Lower leg skin (tissue), 3 donors: ENCODE results near the gene BAG2.

Experiments
- POLR2A ChIP-seq, 2 donors: fragments of 450-650 bp; IDR thresholded peaks; one replicate each; pipeline ENCODE4 v1.6.1; 2016 to 2017; ENCODE audit warnings: antibody characterized with exemption in 2 of 2, mild to moderate bottlenecking in 1 of 2, moderate library complexity in 1 of 2
- TF ChIP-seq, protein P1 (sequence below), 3 donors: fragments of 450-650 bp; IDR thresholded peaks; one replicate each; pipeline ENCODE4 v1.5.1; 2016; ENCODE audit warnings: antibody characterized with exemption in 3 of 3, mild to moderate bottlenecking in 3 of 3, moderate library complexity in 2 of 3

DNA sequence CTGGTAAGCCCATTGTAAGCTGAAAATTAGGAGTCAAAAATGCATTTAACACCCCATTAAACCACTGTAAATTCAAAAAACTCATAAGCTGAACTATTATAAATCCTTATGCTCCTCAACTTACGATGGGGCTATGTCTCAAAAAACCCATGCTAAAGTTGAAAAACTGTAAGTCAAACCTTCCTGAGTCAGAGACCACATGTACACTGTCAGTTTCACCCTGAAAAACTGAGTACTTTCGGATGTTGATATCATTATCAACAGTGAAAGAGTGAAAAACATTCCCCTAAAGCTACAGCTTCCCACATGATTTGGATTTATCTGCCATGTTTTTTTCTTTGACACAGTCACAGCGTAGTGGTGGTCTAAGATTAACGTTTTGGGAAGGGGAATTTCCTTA is 35.7 kb downstream of the BAG2 start:
- TF ChIP-seq, protein P1, sequence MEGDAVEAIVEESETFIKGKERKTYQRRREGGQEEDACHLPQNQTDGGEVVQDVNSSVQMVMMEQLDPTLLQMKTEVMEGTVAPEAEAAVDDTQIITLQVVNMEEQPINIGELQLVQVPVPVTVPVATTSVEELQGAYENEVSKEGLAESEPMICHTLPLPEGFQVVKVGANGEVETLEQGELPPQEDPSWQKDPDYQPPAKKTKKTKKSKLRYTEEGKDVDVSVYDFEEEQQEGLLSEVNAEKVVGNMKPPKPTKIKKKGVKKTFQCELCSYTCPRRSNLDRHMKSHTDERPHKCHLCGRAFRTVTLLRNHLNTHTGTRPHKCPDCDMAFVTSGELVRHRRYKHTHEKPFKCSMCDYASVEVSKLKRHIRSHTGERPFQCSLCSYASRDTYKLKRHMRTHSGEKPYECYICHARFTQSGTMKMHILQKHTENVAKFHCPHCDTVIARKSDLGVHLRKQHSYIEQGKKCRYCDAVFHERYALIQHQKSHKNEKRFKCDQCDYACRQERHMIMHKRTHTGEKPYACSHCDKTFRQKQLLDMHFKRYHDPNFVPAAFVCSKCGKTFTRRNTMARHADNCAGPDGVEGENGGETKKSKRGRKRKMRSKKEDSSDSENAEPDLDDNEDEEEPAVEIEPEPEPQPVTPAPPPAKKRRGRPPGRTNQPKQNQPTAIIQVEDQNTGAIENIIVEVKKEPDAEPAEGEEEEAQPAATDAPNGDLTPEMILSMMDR (IDR thresholded peaks at IDR 0.05) = no peak
- no peak for TF ChIP-seq POLR2A (IDR thresholded peaks at IDR 0.05)
